Activated CD8-positive, alpha-beta memory T cell treated with anti-CD3 and anti-CD28 coated beads, Interleukin-2, amount 50 U/mL, for 24 hours (primary cell): ENCODE measurements around the gene MLNR.

Source experiments
- DNase-seq: peaks from one replicate; pipeline ENCODE4 v3.0.0-alpha.2; 2020; ENCODE audit errors: extremely low read depth

The MLNR gene

DNA sequence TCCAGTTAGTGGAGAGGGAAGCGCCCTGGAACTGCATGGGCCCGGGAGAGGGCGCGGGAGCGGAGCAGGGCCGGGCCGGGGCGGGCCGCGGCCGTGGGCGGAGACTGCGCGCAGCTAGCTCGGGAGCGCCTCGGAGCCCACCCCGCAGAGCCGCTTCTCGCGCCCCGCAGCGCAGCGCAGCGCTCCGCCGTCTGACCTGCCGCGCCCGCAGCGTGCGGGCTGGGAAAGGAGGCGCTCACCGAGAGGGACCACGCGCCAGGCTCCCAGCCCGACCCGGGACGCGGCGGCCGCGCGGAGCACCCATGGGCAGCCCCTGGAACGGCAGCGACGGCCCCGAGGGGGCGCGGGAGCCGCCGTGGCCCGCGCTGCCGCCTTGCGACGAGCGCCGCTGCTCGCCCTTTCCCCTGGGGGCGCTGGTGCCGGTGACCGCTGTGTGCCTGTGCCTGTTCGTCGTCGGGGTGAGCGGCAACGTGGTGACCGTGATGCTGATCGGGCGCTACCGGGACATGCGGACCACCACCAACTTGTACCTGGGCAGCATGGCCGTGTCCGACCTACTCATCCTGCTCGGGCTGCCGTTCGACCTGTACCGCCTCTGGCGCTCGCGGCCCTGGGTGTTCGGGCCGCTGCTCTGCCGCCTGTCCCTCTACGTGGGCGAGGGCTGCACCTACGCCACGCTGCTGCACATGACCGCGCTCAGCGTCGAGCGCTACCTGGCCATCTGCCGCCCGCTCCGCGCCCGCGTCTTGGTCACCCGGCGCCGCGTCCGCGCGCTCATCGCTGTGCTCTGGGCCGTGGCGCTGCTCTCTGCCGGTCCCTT is at the start of gene MLNR:
TSS of gene MLNR (plus strand) at position 303 of the 820 bp plus-strand sequence. CDS start at position 303, 0 bp downstream.
- DNase-seq: no peak

GRCh38 chr13:49171359-49171758 is 48.8 kb upstream of the MLNR start:
- DNase-seq: no peak

- no peak for DNase-seq
These were observed 36.3 kb upstream of the MLNR start for GRCh38 chr13:49183672-49184325.

DNA sequence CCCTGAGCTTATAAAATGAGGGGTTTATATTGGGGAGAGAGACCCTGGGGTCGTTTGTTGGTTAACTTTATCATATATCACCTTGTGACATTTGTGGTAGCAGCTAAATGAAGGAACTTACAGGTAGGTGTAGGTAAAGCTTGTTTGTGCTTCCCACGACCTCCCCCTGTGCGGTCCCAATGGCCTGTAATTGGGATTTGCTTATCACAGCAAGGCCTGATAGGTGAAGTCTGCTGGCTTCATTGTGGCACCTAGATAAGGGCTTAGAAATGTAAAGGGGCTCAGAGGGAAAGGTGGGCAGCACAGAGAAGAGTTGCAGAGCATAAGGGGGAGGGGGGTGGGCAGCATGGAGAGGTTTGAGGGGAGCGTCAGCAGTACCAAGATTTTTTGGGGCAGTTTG is 35.5 kb upstream of the MLNR start:
- DNase-seq: no peak

DNA sequence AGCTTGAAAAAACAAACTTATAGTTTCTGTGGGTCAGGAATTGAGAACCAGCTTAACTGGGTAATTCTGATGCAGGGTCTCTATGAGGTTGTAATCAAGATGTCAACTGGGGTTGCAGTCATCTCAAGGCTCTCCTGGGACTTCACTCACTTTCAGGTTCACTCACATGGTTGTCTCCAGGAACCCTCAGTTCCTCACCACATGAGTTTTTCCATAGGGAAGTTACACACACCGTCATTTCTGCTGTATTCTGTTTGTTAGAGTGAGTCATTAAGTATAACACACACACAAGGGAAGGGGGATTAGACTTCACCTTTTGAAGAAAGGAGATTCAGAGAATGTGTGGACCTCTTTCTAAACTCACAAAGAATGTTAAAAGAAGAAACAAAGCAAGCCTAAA is 34.9 kb upstream of the MLNR start:
- no peak for DNase-seq

- no peak for DNase-seq
These were observed 29.2 kb upstream of the MLNR start for GRCh38 chr13:49190901-49191300.

DNA sequence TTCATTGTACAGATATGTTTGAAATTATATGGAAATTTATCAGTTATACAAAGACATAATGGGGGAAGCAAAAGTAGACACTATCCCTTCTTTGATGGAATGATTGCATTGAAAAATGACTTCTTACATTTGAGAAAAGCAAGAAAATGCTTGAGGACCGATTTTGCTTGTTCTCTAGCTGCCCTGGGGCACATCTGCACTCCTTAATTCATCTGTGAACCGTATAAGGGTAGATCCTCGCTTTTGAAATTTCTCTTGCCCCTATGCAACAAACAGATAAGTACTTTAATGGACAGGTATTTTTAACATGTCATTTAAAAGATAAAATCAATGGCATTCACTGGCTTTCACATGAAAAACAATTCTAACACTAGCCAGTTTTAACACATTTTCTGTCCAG is 13.5 kb upstream of the MLNR start:
- DNase-seq: no peak

DNA sequence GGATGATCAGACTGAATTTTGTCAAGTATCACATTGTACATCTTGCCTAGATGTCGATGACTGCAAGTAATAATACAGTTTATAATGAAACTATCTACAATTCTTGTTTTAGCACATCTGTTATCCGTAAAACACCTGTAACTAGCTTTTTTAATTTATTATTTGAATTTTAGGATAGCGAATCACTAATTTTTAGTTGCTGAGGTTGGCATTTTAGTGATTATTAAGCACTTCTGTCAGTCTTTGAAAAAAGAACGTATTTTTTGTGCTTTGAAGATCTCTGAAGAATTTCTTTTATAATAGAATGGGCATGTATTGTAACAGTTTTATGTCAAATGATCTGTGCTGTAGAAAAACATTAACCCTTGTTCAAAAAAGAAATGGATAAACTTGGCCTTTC is 11.5 kb upstream of the MLNR start:
- no peak for DNase-seq

GRCh38 chr13:49210114-49210513 is 10.0 kb upstream of the MLNR start:
- DNase-seq: no peak

- no peak for DNase-seq
These were observed 9.5 kb upstream of the MLNR start for GRCh38 chr13:49210669-49211068.

GRCh38 chr13:49213539-49213938 is 6.6 kb upstream of the MLNR start:
- DNase-seq: no peak

DNA sequence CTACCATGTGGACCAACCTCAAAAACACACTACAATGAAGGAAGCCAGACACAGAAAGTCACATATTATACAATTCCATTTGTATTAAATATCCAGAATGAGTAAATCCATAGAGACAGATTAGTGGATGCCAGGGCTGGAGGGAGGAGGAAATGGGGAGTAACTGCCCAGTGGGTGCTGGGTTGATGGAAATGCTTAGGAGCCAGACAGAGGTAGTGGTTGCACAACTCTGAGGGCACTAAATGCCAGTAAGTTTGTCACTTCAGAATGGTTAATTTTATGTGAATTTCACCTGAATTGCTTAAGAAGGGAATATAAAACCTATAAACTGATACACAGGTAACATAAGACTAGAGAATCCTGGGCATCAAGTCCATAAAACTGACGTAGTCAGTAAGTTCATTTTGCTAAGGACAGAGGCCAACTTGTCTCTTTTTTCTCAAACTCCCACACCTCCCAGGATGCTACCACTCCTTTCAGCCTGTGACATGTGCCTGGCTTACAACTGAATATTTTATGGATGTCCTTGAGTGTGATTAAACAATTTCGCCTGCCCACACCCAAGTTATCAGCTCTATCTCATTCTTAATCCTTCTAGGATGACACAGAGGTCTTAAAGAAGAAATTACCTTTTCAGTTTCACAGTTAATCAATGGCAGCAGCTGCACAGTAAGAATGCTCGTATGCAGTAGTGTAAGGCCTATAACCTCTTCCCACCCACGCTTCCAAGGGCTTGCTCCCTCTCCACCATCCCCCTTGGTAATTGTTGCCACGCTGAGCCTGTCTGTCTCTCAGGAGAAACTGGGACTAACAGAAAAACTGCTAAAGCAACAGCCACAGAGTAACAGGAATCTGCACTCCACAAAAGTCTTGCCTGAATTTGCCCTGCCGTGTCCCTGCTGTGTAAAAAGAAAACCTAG is 5.9 kb upstream of the MLNR start:
- DNase-seq: no peak

GRCh38 chr13:49214917-49215376 is 5.2 kb upstream of the MLNR start:
- no peak for DNase-seq

DNA sequence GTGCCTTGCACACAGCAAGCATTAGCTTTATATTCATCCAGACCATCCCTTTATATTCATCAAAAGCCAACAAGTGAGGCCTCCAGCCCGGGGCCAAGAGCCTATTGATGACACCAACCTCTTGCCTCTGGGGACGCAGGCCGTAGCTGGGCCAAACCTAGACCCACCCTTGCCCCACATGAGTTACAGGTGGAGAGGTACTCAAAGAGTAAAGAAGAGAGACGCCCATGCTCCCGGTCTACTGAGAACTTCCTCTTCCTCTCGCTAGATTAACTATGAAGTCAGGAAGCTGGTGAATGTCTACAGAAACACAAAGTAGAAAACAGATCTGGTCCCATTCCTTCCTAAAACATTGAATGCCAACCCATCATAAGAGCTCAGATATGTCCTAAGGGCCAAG is 3.8 kb upstream of the MLNR start:
- DNase-seq: no peak

- DNase-seq: no peak
These were observed 2.1 kb upstream of the MLNR start for GRCh38 chr13:49217962-49218492.

DNA sequence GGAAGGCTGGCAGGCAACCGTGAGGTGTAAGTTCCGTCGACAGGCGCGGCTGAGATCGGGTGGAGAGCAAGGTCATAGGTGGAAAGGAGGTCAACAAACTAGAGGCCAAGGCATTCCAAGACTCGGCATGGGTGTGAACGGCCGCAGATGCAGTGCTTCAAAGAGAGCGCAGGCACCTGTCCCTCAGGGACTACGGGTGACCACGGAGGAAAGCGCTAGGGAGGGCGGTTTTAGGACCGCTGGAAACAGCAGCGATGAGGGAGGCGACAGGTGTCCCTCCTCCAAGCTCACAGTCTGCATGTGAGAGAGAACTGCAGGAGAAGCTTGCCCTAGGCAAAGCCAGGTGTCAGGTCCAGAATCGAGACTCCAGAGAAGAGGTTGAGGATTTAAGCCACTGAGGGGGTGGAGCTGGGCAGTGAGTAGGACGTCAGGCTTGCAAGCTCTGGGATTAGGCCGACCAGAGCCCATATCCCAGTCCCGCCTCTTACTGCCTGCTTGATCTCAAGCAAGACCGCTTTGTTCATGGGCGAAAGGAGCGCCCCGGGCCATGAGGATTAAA is 1.6 kb upstream of the MLNR start:
- no peak for DNase-seq

- DNase-seq: no peak
These were observed 497 bp upstream of the MLNR start for GRCh38 chr13:49219647-49220035.

- DNase-seq: no peak
These were observed 885 bp downstream of the MLNR start for GRCh38 chr13:49220856-49221589.

- DNase-seq: no peak
These were observed 1.4 kb downstream of the MLNR start for GRCh38 chr13:49221590-49221965.

DNA sequence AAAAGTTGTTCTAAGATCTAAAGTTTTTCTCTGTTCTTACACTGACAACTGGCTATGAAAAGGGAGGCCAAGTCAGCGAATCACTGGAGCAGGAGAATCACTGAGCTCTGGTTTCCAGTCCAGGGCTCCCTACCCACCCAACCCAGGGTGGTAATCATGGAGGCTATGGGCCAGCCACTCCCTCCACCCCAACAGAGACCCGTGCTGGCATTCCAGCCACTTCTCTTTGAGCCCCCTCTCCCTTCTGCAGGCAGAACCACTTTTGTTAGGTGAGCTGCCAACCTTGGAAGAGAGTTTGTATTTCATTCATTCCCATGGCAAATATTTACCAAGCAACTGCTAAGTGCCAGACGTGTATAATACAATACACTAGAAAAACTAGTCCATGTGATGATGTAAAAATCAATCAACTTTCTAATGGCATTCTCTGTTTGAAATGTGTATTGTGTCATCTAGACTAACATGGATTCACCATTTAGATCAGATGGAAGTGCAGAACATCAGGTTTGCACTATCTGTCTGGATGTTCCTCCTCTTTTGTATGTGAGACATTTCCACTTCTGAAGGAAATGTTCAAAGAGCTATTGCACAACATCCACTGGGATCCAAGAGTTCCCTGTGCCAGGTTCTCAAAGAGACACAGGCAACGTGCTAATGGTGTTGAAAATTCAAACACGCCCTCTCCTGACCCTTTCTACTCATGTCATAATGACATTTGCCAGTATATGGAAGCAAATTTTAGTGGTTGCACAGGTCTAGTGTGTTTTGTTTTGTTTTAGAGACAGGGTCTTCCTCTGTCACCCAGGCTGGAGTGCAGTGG is 5.3 kb downstream of the MLNR start:
- no peak for DNase-seq
